ENCODE data around the gene TRMT5.

DNA sequence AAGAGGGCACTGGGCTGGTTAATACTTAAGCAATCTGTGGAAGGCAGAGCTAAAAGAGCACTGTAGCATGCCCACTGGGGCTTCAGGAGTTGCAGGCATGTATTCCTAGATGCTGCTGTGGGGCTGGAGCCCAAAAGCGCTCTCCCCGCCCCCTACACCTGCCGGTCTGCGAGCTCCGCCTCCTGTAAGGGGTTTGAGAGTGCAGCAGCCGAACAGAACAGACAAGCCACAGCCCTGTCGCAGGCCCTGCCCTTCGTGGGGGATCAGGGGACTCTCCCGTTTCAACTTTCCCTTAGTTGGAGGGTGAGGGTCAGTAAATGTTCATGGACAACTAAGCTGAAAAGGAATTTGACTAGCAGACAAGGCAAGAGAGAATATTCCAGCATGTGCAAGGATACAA lies 17.7 kb upstream of the TRMT5 start:
- TF ChIP-seq CTCF (conservative IDR thresholded peaks at IDR 0.05) (no peak), ZFX (IDR thresholded peaks at IDR 0.05) (no peak)

Measured in C4-2B (cell line).